GM19099 (cell line): ENCODE measurements around the gene ARHGEF2.

Experiments
- POLR2A ChIP-seq: IDR thresholded peaks from 3 replicates; pipeline ENCODE4 v1.6.1; 2011; ENCODE audit warnings: low read depth; ENCODE audit not compliant: insufficient read length; ENCODE audit errors: extremely low read depth

ARHGEF2 gene

DNA sequence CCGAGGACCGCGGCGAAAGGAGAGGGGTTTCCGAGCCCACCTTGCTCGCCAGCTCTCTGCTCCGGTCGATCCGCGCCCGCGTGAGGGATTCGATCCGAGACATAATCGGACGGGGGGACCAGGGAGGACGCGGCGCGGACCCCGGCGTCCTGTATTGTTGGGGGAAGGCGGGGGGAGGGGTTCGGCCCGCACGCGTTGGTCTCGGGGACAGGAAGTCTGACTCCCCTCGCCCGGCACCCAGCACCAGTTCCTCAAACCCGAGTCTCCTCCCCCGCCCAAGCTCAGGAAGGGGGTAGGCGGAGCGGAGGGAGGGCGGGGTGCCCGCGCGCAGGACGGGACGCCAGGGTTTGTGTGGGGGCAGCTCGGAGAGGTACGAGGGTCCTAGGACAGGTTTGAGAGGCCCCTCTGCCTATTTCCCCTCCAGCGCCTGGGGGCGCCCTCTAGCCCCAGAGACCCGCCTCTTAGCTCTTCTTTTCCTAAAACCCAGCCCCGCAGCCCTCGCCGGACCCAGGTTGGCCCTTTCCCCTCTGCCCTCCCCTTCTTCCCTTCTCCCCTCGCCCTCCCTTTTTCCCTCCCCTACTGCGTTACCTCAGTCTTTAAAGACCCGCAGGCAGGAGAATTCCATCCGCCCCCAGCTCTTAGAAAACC is at the start of gene ARHGEF2:
TSS of gene ARHGEF2 (minus strand) at position 223 of the 648 bp plus-strand sequence. CDS start at position 103, 120 bp downstream.
- TF ChIP-seq POLR2A = peak; percentile 83

DNA sequence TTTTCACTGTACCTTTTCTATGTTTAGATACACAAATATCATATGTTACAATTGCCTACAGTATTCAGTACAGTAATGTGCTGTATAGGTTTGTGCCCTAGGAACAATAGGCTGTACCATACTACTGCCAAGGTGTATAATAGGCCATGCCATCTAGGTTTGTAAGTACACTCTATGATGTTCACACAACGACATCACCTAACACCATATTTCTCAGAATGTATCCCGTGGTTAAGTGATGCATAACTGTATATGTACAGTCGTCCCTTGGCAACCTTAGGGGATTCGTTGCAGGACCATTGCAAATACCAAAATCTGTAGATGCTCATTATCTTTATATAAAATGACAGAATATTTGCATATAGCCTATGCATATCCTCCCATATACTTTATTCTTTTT is 48.2 kb upstream of the ARHGEF2 start:
- TF ChIP-seq POLR2A = no peak

DNA sequence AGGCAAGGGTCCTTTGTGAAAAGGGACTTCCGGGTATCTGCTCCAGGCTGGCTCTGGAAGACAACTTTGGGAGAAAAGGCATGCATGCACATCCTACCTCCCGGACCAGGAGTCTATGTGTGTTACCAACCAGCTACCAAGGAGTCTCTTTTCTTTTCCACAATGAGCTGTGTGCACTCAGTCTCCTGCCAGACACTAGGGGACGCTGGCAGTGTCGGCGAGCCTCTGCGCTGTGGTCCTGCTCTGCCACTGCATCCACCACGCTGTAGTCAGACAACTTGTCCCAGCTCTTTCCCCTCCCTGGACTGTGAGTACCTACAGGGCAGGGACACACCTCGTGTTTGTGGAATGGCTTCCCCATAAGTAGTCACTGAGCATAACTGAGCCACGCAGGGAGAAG is 47.5 kb upstream of the ARHGEF2 start:
- no peak for TF ChIP-seq POLR2A

DNA sequence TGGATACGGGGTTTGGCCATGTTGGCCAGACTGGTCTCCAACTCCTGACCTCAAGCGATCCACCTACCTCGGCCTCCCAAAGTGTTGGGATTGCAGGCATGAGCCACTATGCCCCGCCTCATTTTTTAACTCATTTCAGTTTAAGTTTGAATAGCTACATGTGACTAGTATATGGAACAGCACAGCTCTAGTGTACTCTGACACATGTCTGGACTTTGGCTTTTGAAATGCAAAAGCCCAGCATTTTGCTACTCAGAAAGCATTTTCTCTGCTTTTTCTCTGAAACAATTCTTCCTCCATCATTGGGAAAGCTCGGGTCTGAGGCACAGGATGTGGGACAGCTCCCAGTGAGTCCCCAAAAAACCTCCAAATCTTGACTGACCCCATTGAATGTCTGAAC is 46.5 kb upstream of the ARHGEF2 start:
- TF ChIP-seq POLR2A = no peak

DNA sequence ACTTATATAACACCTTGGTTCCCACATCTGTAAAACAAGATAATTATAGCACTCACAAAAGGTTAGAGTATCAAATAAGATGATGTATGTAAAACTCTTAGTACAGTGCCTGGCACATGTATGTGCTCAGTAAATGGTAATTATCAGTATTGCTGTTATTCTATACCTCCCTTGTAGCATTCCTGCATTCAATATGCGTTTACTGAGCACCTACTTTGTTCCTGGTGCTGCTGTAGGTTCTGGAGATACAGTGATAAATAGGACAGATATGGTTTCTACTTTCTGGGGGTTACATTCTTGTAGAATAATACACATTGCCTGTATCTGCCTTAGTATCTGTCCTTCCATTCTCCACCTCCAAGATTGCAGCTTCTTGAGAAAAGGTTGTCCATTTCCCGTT is 43.6 kb upstream of the ARHGEF2 start:
- no peak for TF ChIP-seq POLR2A

DNA sequence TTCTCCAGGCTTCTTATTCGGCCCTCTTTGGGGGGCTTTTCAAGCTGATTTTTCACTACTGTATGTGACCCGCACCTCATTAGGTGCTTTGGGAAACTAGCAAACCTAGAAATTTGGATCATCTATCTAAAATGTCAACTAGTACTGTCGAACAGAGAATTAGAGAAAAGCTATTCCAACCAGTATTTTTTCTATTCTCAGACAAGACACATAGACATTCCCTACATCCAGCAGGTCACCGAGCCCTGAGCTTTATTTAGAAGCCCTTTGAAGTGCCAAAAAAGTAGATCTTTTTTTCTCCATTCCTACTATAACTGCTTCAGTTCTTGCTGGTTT is 42.7 kb upstream of the ARHGEF2 start:
- no peak for TF ChIP-seq POLR2A

DNA sequence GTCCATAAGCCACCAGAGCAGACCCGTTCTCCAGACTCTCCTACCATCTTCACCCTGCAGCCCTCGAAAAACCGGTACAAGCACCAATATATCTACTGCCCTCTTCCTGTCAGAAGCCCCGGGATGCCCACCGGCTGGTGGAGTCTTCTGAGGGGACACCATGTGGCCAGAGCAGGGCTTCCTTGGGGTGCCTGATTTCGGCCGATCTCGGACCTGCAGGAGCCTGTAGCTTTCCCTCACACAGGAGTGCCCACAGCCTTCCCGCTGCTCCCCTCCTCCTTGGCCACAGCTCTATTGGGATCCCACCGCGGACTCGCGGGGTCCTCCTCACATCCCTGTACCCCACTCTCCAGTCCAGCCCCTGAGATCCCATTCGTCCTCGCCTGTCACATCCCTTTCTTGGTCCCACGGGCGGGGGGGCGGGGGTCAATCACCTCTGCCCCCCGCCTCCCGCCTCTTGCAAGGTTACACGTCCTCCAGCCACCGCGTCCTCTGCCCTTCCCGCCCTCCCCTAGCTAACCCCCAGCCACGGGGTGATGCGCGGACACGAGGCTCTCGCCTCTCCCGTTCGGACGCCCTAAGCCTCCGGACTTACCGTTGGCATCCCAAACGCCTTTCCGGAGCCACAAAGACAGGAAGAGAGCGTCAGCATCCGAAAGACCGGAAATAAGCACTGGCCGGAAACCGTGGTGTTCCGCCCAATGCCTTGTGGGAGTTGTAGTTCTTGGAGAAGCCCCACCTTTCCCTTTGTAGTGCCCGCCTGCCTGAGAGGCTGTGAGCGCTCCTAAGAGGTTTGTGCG is 42.1 kb upstream of the ARHGEF2 start, which contains the start of gene SSR2:
TSS of gene SSR2 (minus strand) at position 659 of the 800 bp plus-strand sequence. CDS start 784 bp downstream, outside the sequence.
- TF ChIP-seq POLR2A = peak; percentile 89

DNA sequence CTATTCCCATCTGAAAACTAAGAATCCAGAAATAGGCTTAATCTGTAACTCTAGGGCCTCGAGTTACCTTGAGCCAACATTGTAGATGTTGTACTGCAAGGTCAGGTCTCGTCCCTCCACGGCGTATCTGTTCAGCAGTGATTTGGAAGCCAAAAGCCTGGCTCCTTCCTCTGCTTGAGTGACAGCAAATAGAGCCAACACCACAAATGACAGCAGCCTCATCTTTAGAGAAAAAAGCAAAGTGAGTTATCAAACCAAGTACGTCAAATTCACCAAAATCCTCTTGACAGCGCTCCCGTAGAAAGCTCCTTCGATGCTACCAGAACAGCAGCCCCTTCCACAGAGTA is 41.6 kb upstream of the ARHGEF2 start:
- TF ChIP-seq POLR2A = no peak

DNA sequence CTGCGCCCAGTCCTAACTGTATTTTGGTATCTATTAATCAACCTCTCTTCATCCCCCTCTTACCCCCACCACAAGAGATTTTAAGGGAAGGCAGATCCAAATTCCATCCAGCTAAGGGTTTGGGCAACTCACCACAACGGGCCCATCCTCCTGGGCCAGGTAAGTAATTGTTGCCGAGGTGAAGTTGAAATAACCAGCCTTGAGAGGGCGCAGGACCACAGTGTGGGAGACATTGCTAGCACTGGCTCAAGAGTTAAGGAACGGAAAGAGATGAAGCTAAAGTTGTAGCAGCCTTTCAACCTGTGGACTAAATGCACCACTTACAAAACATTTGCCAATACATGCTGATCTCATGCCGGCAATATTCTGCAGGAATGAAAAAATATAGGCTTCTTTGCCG is 36.5 kb upstream of the ARHGEF2 start:
- no peak for TF ChIP-seq POLR2A

DNA sequence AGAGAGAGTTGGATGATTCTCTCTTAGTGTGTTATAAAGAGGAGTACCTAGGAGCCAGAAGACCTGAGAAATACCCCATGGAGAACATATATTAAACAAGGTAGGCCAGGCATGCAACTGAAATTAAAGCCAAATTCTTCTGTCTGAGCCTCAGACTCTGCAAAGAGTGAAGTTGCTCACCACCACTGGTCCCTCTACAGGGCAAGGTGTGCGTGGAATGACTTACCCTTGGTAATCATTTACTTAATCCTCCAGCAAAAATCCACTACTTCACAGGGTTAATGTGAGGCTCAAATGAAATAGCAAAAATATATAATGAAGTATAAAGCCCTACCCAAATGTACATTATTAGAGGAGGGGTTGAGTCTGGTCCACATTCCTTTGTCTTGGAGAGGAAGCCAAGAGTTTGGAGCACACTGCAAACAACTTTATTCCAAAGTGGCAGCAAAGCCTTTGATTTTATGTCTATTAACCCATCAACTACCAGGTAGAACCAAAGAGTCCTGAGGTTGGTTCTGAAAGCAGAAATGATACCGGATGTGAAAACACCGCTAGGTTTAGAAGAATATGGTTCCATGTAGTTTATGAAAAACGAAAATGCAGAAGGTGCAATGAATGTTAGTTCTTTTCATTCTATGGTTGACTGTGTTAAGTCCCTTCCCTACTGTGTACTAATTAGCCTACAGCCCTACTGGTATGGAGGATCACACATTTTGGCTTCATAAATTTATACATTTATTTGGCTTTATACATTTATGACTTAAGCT is 33.9 kb upstream of the ARHGEF2 start:
- TF ChIP-seq POLR2A = no peak

DNA sequence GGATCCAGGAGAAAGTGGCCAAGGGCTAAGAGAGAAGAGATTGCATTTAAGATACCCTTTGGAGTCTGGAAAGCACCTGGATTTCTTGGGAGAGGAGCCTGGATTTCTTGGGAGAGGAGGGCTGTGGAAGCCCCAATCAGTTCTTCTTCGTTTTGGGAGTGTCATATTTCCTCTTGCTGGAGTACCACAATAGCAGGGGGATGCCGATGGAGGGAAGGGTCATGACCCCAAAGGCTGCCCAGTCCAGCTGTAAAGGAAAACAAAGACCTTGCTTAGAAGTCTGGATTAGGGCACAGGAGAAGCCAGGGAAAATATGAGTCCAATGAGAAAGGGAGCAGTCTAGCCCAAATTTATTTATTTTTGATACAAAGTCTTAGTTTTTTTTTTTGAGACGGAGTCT is 31.1 kb upstream of the ARHGEF2 start:
- TF ChIP-seq POLR2A = no peak

DNA sequence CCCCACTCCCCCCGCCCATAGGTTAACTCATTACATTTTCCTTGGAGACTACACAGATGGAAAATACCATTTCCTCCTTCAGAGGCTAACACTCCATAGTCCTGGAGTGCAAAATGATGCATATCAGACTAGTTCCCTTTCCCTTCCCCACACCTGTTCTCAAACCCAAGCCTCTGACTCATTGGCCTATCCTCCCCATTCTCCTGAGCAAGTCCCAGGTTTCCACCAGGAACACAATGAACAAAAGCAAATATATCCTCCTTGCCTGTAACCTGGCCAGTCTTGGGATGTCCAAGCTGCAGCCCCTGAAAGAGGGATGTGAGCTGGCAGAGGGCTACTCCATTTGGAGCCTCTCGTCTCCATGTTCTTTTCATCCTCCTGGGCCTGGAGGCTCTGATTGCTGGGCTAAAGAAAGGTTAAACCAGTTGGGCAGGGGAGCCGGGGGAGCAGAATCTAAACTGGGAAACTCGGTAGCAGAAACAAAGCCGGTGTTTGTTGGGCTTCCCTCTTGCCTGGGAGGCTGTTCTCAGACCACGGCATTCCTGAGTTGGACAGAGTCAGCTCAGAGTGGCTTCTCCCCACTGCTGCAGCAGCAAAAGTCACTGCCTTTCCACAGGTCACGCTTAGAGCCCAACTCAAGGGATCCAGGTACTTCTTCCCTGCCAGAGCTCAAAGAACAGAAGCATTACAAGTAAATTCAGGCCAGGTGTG is 28.5 kb upstream of the ARHGEF2 start:
- TF ChIP-seq POLR2A = no peak

DNA sequence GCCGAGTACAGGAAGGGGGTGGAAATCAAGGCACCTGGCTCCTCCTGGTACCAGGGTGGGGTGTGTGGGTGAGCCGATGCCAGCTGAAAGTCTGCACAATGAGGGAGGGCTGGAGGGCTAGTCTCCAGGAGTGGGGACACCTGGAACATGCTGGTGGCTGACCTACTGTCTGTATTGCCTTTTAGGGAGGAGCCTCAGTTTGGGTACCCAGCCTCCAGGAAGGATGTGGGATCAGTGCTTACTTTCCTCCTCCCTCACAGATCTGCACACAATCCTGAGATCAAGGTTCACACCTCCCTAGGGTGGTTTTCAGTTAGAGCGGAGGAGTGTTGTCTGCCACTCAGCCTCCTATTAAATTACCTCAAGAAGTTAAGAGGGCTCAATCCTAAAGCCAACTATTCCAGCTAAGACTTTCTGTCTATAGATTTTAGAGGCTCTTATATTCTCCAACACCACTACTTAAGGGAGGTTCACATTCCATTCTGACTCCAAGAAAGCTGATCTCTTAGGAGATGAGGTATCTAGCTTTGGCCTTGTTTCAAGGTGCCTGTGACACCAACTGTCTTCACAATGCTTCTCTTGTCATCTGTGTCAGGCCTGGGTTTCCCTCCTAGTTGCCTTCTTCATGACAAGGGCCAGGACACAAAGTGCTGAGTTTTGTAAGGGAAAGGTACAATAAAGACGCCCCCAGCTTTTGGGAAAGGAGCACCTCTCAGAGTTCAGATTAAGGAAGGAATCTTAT is 26.7 kb upstream of the ARHGEF2 start:
- TF ChIP-seq POLR2A = no peak

DNA sequence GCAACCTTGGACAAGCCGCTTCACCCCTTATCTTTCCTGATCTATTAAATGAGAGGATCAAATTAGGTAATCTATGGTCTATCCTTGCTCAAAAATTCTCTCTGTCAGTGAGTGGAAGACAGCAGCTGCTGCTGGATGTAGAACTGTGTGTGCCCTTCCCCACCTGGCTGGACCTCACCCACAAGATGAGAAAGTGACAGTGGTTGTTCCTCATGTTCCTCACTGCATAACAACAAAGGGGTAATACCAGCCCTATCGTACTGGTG is 25.5 kb upstream of the ARHGEF2 start:
- no peak for TF ChIP-seq POLR2A
